Right renal pelvis (tissue), 4 donors: ENCODE data around the gene SLC38A9. TPM values are rescaled to one million over a fixed set of nuclear protein-coding genes. Genes with fewer than 3 reads are reported as not detected.
"Not testable (repeated sequence)": the region's sequence is repeated elsewhere in the genome, so short reads cannot be mapped to it uniquely, and the experiment has no call there.

Source experiments
- DNase-seq, 4 donors: peaks; one replicate each; pipeline ENCODE4 v3.0.0-alpha.2; 2013; ENCODE audit warnings: low read depth in 4 of 4, low spot score in 3 of 4, missing footprints in 1 of 4
- polyA plus RNA-seq, 4 donors: library from polyadenylated mRNA; unstranded; fragments of 120-200 nt; gene quantifications; one replicate each; pipeline ENCODE4 v1.2.1, GENCODE V29; 2013; ENCODE audit not compliant: insufficient read length in 4 of 4

SLC38A9 gene
- polyA plus RNA-seq, 4 donors = 25.8 to 38.9 (median 34.9) TPM

GRCh38 chr5:55620766-55621160 lies 91.4 kb downstream of the SLC38A9 start:
- DNase-seq = no peak

GRCh38 chr5:55620009-55620765 lies 91.9 kb downstream of the SLC38A9 start:
- DNase-seq = no peak

- DNase-seq = no peak
These were observed 93.8 kb downstream of the SLC38A9 start for GRCh38 chr5:55618318-55618717.

- no peak for DNase-seq
These were observed 98.8 kb downstream of the SLC38A9 start for GRCh38 chr5:55613112-55613868.

- no peak for DNase-seq
These were observed 101.6 kb downstream of the SLC38A9 start for GRCh38 chr5:55610542-55610941.

GRCh38 chr5:55609413-55609812 lies 102.7 kb downstream of the SLC38A9 start:
- DNase-seq = no peak

- DNase-seq = no peak
These were observed 103.4 kb downstream of the SLC38A9 start for GRCh38 chr5:55608595-55609349.

- DNase-seq = not testable (repeated sequence)
These were observed 104.8 kb downstream of the SLC38A9 start for GRCh38 chr5:55607309-55607708.

- no peak for DNase-seq
These were observed 107.5 kb downstream of the SLC38A9 start for GRCh38 chr5:55604611-55605067.

- no peak for DNase-seq
These were observed 108.2 kb downstream of the SLC38A9 start for GRCh38 chr5:55603922-55604321.

- DNase-seq = no peak
These were observed 110.5 kb downstream of the SLC38A9 start for GRCh38 chr5:55601628-55602027.

GRCh38 chr5:55601204-55601618 lies 110.9 kb downstream of the SLC38A9 start:
- peak in 3 of 4 donors; percentile 27 to 46 (median 35) for DNase-seq

GRCh38 chr5:55600497-55601203 lies 111.5 kb downstream of the SLC38A9 start:
- no peak for DNase-seq

GRCh38 chr5:55600086-55600485 lies 112.0 kb downstream of the SLC38A9 start:
- DNase-seq = no peak

GRCh38 chr5:55599148-55600050 lies 112.7 kb downstream of the SLC38A9 start:
- DNase-seq = no peak

GRCh38 chr5:55597014-55597981 lies 114.8 kb downstream of the SLC38A9 start:
- no peak for DNase-seq

GRCh38 chr5:55594671-55595070 lies 117.5 kb downstream of the SLC38A9 start:
- no peak for DNase-seq

- no peak for DNase-seq
These were observed 119.0 kb downstream of the SLC38A9 start for GRCh38 chr5:55593115-55593472.
